GM21737 (cell line): ENCODE measurements around the gene CDC42EP3.

Source experiments
- ATAC-seq: cut with Tn5 transposase; IDR thresholded peaks from one replicate; pipeline ENCODE4 v1.9.1; 2021; ENCODE audit warnings: mild to moderate bottlenecking, moderate library complexity; ENCODE audit not compliant: unreplicated experiment

CDC42EP3 gene, protein sequence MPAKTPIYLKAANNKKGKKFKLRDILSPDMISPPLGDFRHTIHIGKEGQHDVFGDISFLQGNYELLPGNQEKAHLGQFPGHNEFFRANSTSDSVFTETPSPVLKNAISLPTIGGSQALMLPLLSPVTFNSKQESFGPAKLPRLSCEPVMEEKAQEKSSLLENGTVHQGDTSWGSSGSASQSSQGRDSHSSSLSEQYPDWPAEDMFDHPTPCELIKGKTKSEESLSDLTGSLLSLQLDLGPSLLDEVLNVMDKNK

DNA sequence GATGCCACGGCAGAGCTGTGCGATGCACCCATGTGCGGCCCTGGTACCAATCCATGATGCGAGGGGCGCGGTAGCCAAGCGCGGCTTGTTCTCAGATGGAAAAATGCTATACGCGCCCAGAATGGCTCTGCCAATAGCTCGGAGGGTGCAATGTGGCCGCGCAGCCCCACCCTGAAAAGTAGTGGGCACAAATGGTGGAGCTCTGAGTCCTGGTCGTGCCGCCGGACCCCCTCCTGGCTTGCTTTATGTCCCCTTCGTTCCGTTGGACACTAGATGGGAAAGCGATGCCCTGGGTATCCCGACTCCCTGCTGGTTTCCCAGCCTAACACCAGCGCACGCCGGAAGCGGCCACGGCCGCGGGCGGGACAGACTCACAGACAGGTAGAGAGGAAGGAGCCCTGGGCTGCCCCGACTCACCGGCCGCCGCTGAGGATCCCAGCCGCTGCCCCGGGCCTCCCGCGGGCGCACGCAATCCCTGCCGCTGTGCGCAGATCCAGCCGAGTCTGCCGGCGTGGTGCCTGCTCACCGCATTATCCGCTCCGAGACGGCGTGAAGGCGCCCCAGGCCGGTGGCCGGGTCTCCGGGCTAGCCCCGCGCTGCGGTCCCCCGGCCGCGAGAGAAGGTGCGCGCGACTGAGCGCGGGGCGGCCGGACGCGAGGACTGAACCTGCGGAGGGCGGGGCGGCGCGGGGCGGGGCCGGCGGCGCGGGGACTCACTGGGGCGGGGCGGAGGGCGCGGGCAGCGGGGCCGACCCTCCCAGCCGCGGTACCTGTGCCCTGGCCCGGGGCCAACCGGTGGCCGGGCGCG is at the start of gene CDC42EP3:
TSS of gene CDC42EP3 (minus strand) at position 634 of the 807 bp plus-strand sequence. CDS start 25,055 bp downstream, outside the sequence.
- ATAC-seq = peak; percentile 47

DNA sequence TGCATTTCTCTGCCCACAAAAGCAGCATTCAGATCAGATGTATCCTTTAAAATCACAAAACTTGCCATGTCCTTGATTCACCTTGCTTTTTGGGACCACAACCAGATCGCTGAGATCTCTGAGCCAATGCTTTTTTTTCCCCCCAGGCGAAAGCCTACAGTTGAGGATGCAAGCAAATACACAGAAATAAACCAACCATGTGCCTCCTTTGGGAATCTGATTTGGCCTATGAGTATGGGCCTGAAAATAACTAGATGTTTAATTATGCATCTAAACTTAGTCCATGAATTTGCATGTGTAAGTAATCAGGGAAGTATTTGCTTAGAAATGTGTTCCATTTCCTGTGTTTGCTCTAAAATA is 49.7 kb upstream of the CDC42EP3 start:
- no peak for ATAC-seq

- ATAC-seq = no peak
Observed at GRCh38 chr2:37720533-37721200, 49.2 kb upstream of the CDC42EP3 start.

- no peak for ATAC-seq
Observed at GRCh38 chr2:37718515-37719161, 47.2 kb upstream of the CDC42EP3 start.

- no peak for ATAC-seq
Observed at GRCh38 chr2:37713258-37713700, 41.8 kb upstream of the CDC42EP3 start.

- ATAC-seq = no peak
Observed at GRCh38 chr2:37711831-37712230, 40.4 kb upstream of the CDC42EP3 start.

GRCh38 chr2:37711308-37711731 is 39.9 kb upstream of the CDC42EP3 start:
- no peak for ATAC-seq

DNA sequence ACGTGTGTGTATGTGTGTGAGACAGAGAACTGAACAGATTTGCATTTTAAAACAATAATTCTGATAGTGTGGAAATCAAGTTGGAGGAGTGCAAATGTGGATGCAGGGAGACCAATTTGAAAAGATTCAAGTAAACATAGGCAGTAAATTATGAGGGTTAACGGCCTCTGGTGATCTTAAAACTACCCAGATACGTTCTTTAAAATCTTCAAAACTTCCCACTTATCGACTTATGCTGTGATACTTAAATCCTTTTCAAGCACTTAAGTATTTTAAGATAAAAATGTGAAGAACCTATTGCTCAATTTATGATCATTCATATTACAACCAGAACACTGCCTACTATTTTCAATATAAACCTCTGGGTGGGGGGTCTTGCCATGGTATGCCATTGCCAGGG is 37.7 kb upstream of the CDC42EP3 start:
- no peak for ATAC-seq

- no peak for ATAC-seq
Observed at GRCh38 chr2:37708146-37708545, 36.7 kb upstream of the CDC42EP3 start.

GRCh38 chr2:37707393-37707792 is 36.0 kb upstream of the CDC42EP3 start:
- no peak for ATAC-seq

DNA sequence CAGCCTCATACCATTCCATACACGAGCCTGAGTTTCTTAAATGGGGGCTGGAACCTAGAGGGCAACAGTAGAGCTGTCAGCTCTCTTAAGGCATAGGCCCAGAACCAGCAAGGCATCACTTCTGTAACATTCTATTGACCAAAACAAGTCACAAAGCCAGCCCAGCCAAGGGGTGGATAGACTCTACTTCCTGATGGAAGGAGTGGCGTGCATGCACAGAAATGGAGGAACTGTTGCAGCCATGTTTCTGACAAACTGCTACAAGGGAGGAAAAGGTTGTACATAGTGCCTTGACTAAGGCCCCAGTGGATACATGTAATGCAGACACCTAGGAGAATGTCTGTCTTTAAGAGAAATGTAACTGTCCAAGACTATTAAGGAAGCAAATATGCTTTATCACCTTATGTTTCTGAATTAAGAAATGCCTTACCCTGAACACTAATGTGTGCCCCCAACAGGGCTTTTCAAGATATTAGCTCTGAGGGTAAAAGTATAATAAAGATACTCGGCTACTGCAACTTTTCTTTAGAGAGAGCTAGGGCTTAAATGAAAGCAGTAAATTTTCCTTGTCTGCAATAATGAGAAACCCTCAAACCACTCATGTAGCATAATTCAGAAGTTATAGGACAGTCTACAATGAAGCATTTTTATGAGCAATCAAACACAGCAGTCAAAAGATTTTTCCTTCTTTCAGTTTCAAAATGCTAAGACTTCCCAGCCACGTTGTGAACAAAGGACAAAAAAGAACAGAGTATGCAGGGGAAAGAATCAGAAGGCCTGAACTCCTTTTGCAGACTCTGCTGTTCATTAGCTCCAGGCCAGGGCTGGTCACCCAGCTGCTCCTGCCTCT is 35.1 kb upstream of the CDC42EP3 start:
- no peak for ATAC-seq

DNA sequence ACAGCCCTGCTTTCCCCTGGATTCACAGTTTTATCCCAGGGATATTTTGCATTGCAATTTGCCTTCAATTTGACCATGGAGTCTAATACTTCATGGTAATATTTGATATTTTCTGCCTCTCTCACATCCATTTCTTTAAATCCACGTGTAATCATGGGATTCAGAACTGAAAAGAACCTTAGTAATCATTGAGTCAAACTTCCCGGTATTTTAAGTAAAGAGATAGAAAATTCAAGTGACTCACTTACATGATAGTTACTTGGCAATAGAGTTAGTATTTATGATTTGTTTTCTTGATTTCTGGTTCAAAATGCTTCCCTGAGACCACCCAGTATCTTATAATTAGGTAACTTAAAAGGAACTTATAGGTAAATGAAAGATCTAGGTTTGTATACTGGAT is 33.7 kb upstream of the CDC42EP3 start:
- ATAC-seq = no peak

- no peak for ATAC-seq
Observed at GRCh38 chr2:37698931-37699481, 27.6 kb upstream of the CDC42EP3 start.

GRCh38 chr2:37695336-37695735 is 23.9 kb upstream of the CDC42EP3 start:
- ATAC-seq = no peak

DNA sequence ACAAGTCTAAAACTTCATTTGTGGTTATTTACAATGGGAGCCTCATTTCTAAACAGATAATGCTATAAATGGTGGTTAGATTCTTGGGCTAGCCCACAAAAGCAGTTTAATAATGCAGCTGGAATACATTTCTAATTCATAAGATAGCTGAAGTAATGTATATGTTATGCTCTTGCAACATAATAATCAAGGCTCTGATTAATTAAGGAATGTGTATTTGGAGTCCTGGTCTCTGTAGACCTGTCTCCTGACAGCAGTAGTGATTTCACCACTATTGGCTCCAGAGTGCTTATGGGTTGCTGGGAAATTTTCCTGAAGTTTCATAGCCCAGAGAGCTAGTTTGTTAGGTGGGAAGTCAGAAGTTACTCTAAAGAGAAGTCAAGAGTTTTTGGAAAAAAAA is 21.3 kb upstream of the CDC42EP3 start:
- no peak for ATAC-seq

DNA sequence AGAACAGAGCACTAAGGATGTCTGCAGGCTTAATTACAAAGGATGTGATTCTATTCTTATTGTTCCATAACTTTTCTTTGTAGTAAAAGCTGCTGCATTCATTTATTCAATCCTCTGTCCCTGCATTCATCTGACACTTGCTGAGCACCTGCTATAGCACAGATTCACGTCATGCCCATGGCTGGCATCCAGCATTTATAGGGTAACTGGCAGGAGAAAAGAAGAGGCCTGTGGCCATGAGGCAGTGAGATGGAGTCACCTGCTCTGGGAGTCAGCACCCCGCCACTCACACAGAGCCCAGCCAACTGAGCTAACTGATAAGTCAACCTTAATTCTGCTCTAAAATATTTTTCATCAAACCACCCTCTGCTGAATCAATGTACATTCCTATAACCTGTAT is 18.3 kb upstream of the CDC42EP3 start:
- no peak for ATAC-seq

DNA sequence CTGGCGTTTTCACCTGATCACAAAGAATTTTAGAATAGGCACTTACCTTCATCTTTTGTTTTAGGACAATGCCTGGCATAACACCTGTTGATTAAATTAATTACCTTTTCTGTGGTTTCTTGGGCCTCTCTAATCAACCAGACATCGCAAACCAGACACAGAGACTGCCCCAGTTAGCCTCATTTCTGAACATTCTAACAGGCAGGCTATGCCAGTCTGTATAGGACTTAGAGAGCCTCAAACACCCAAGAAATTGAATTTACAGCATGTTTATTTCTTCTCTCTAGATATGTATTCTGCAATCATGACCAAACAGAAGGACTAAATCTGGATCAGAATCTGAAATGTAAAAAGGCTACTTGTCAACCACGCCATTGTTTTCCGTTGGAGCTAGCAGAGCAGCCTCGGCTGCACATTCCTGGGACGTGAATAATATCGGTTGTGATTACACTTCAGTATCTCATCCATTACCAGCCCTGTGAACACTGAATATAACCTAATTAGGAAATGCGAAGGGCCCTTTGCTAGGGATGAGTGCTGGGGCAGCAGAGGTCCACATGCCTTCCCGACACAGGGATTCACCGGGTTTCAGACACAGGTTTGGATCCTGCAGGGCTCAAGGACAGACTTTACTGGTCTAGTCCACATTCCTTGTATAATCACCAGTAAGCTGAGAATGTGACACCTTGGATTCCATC is 17.5 kb upstream of the CDC42EP3 start:
- ATAC-seq = no peak

DNA sequence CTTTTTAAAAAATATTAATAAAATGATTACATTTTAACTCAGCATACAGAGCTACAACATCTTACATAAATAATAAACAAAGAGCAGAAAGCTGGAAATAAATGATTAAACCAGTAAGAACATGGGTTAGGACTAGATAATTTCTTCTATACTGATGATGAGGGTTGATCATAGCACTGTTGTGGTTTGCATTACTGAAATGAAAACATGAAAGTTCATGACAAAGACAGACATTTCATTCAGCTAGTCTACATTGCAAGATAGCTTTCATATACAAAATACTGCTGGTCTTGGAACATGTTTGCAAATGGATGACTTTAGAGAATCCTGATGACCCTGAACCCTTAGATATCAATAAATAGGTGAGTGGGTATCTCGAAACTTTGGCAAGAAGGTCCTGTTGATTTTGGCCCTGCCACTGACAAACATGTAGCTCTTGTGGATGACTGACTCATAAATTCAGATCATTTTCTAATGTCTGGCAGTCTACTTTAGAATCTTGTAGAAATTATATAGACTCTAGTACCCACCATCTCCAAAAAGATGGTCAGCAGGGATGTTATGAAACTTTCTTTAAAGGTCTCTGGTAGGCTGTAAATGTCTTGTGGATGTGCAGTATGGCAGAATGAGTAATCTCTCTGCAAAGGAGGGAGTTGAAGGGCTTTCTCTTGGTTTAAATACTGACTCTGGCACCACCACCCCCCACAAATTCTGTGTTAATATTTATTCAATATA is 15.5 kb upstream of the CDC42EP3 start:
- no peak for ATAC-seq

DNA sequence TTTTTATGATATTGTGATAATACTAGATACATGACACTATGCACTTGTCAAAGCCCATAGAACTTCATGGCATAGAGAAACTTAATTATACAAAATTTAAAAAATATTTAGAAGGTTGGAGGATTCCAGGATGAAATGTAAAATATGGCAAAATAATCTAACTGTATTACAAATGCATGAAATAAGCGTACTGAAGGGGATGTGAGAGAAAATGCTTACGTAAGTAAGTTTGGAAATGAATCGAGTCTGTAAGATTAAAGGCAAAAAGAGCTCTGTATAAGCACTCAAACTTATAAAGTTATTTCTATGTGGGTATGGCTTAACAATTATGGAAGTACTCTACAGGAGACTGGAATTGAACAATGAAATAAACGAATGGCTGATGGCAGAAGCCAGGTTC is 13.4 kb upstream of the CDC42EP3 start:
- ATAC-seq = no peak
